HepG2 (cell line): Measurements from ENCODE around the gene CCDC117. TPM values are rescaled to one million over a fixed set of nuclear protein-coding genes. Genes with fewer than 3 reads are reported as not detected.

ENCODE experiments used
- ATAC-seq: fragments of 200-7000 bp; cut with Tn5 transposase; 3 replicates; pipeline ENCODE4 v1.9.1; 2020; ENCODE audit warnings: mild to moderate bottlenecking, moderate library complexity
- BruUV-seq: library from RNA; stranded (reverse); fragments of 400-500 nt; replicated peaks from 2 replicates; lab custom pipeline; 2021; lab: Mats Ljungman, UMichigan
- CTCF ChIA-PET: fragments of 300-600 bp; formaldehyde crosslinking; extraction: SDS; loops from one replicate; lab custom pipeline; 2021; ENCODE audit warnings: low total read pairs, inconsistent platforms, low intra/inter-chr PET ratio; lab: Yijun Ruan, JAX
- POLR2A ChIA-PET: fragments of 350-600 bp; sonication (Branson Sonifier 250); formaldehyde crosslinking; loops from one replicate; lab custom pipeline; 2020; ENCODE audit warnings: antibody characterized with exemption, inconsistent platforms; lab: Yijun Ruan, JAX
- DNase-seq: peaks from one replicate; pipeline ENCODE4 v3.0.0-alpha.2; 2015; ENCODE audit warnings: low spot score
- FAIRE-seq: peaks from 3 replicates; lab custom pipeline; 2011; peaks lifted over from hg19 to GRCh38; lab: Jason Lieb, UNC
- H2AFZ ChIP-seq: one replicate; pipeline ENCODE4 v1.6.1; 2011; ENCODE audit warnings: low read length, inconsistent platforms
- H3K27ac ChIP-seq: fragments of 300-600 bp; 3 replicates; pipeline ENCODE4 v1.8.0; 2011; ENCODE audit warnings: mixed run types, mild to moderate bottlenecking, mixed read lengths, low read length, inconsistent platforms; ENCODE audit not compliant: insufficient read depth; ENCODE audit errors: extremely low read length
- H3K27me3 ChIP-seq, 2 experiments: fragments of 200-600 bp in 1 of 2; 2 replicates in 1 of 2; 3 replicates in 1 of 2; pipeline versions ENCODE4 v1.6.0 to v1.8.0; 2011; ENCODE audit warnings: low read length in 2 of 2, mild to moderate bottlenecking in 2 of 2, moderate library complexity in 2 of 2, inconsistent platforms in 1 of 2; ENCODE audit not compliant: insufficient read depth in 2 of 2, control insufficient read depth in 1 of 2
- H3K36me3 ChIP-seq, 2 experiments: fragments of 200-600 bp in 1 of 2; replicated peaks in 1 of 2; 2 replicates in 1 of 2; 3 replicates in 1 of 2; pipeline versions ENCODE4 v1.5.1 to v1.8.0; 2011; ENCODE audit warnings: low read length in 2 of 2, inconsistent platforms in 1 of 2; ENCODE audit not compliant: insufficient read depth in 2 of 2, control insufficient read depth in 1 of 2
- H3K4me1 ChIP-seq: 2 replicates; pipeline ENCODE4 v1.5.1; 2012; ENCODE audit warnings: low read length, inconsistent platforms; ENCODE audit not compliant: insufficient read depth
- H3K4me2 ChIP-seq: 2 replicates; pipeline ENCODE4 v1.6.0; 2011; ENCODE audit warnings: low read depth, low read length, inconsistent platforms
- H3K4me3 ChIP-seq, 3 experiments: fragments of 200-600 bp in 1 of 3; sonication (generic), shearing (Covaris generic) in 1 of 3; replicated peaks in 1 of 3; 2 replicates each; pipeline ENCODE4 v1.5.1; 2011 to 2016; ENCODE audit warnings: low read length in 3 of 3, inconsistent platforms in 2 of 3, low read depth in 2 of 3, mild to moderate bottlenecking in 2 of 3, control low read depth in 1 of 3, mixed read lengths in 1 of 3; ENCODE audit not compliant: insufficient read depth in 1 of 3
- H3K79me2 ChIP-seq: one replicate; pipeline ENCODE4 v1.6.1; 2011; ENCODE audit warnings: low read length, inconsistent platforms; ENCODE audit not compliant: insufficient read depth
- H3K9ac ChIP-seq: 2 replicates; pipeline ENCODE4 v1.6.0; 2011; ENCODE audit warnings: mild to moderate bottlenecking, low read depth, low read length, inconsistent platforms; ENCODE audit not compliant: insufficient read depth
- H3K9me3 ChIP-seq: 2 replicates; pipeline ENCODE4 v1.5.1; 2012; ENCODE audit warnings: mild to moderate bottlenecking, low read length
- H4K20me1 ChIP-seq: 2 replicates; pipeline ENCODE4 v1.6.0; 2011; ENCODE audit warnings: inconsistent platforms, mild to moderate bottlenecking, low read length, moderate library complexity; ENCODE audit not compliant: insufficient read depth
- CERS6 ChIP-seq: sonication (generic); formaldehyde crosslinking; IDR thresholded peaks from 2 replicates; pipeline ENCODE4 v1.5.0; 2020; ENCODE audit warnings: missing genetic modification reagents
- DNMT3B ChIP-seq: conservative IDR thresholded peaks from 2 replicates; pipeline ENCODE4 v1.6.1; 2016; ENCODE audit warnings: missing biosample characterization, control low read depth
- ESRRA ChIP-seq: sonication (generic); formaldehyde crosslinking; IDR thresholded peaks from 2 replicates; pipeline ENCODE4 v1.5.1; 2020; ENCODE audit warnings: mild to moderate bottlenecking, low read depth, missing genetic modification reagents
- HIC2 ChIP-seq: sonication (generic); formaldehyde crosslinking; IDR thresholded peaks from 2 replicates; pipeline ENCODE4 v1.9.0; 2022; ENCODE audit warnings: low read depth, missing genetic modification reagents
- HNF4A ChIP-seq: sonication (generic); formaldehyde crosslinking; IDR thresholded peaks from 2 replicates; pipeline ENCODE4 v1.4.0; 2020; ENCODE audit warnings: missing genetic modification reagents
- IKZF4 ChIP-seq: sonication (generic); formaldehyde crosslinking; IDR thresholded peaks from 2 replicates; pipeline ENCODE4 v1.5.1; 2020; ENCODE audit warnings: borderline replicate concordance, mild to moderate bottlenecking, low read depth, missing genetic modification reagents; ENCODE audit errors: not compliant biosample characterization
- MEIS1 ChIP-seq: sonication (generic); formaldehyde crosslinking; IDR thresholded peaks from 2 replicates; pipeline ENCODE4 v1.9.0; 2021; ENCODE audit warnings: mild to moderate bottlenecking, missing genetic modification reagents, moderate library complexity, borderline replicate concordance
- POLR2G ChIP-seq: fragments of 200-400 bp; formaldehyde crosslinking; IDR thresholded peaks from 2 replicates; pipeline ENCODE4 v1.6.1; 2018; ENCODE audit warnings: mild to moderate bottlenecking, low read depth, low read length, moderate library complexity
- SETDB1 ChIP-seq: sonication (generic); formaldehyde crosslinking; IDR thresholded peaks from 2 replicates; pipeline ENCODE4 v1.5.1; 2020; ENCODE audit warnings: missing genetic modification reagents, mild to moderate bottlenecking, borderline replicate concordance
- ZC3H4 ChIP-seq: sonication (generic); formaldehyde crosslinking; IDR thresholded peaks from 2 replicates; pipeline ENCODE4 v1.4.0; 2020; ENCODE audit warnings: missing genetic modification reagents, borderline replicate concordance
- ZNF143 ChIP-seq: sonication (generic); formaldehyde crosslinking; IDR thresholded peaks from 2 replicates; pipeline ENCODE4 v1.4.0; 2020; ENCODE audit warnings: missing genetic modification reagents
- ZNF234 ChIP-seq: sonication (generic); formaldehyde crosslinking; conservative IDR thresholded peaks from 2 replicates; pipeline ENCODE4 v1.5.1; 2020; ENCODE audit warnings: mild to moderate bottlenecking, missing genetic modification reagents
- ZNF337 ChIP-seq: sonication (generic); formaldehyde crosslinking; IDR thresholded peaks from 2 replicates; pipeline ENCODE4 v1.5.1; 2020; ENCODE audit warnings: missing genetic modification reagents, low read depth, mild to moderate bottlenecking, borderline replicate concordance
- ZNF441 ChIP-seq: sonication (generic); formaldehyde crosslinking; IDR thresholded peaks from 2 replicates; pipeline ENCODE4 v1.7.0; 2021; ENCODE audit warnings: missing genetic modification reagents, borderline replicate concordance
- ZNF572 ChIP-seq: sonication (generic); formaldehyde crosslinking; IDR thresholded peaks from 2 replicates; pipeline ENCODE4 v1.5.1; 2020; ENCODE audit warnings: mild to moderate bottlenecking, missing genetic modification reagents
- ZNF749 ChIP-seq: sonication (generic); formaldehyde crosslinking; IDR thresholded peaks from 2 replicates; pipeline ENCODE4 v1.8.0; 2022; ENCODE audit warnings: mild to moderate bottlenecking, missing genetic modification reagents, moderate library complexity, borderline replicate concordance
- ZSCAN9 ChIP-seq: IDR thresholded peaks from 2 replicates; pipeline ENCODE4 v1.6.1; 2016; ENCODE audit warnings: borderline replicate concordance
- in situ Hi-C: cut with HindIII; loops from 2 replicates; pipeline ENCODE4 v1.10.0; 2017; ENCODE audit warnings: low pct_unique_long_range_greater_than_20kb; ENCODE audit not compliant: extremely low pct_ligation_motif_present
- intact Hi-C: fragments of 100-400 bp; cut with micrococcal nuclease; formaldehyde crosslinking; loops from one replicate; pipeline ENCODE4 v1.10.0; 2022; ENCODE audit not compliant: unreplicated experiment
- polyA plus RNA-seq, 8 experiments: library from polyadenylated mRNA; depleted of rRNA in 3 of 8; stranded (reverse) in 7 of 8; unstranded in 1 of 8; fragments of >200 nt; fragmentation: Illumina TruSeq in 4 of 8; extraction: Trizol in 4 of 8; gene quantifications; 2 replicates each; pipeline versions ENCODE4 v1.2.1 to v1.2.3, GENCODE V29; 2011 to 2016; ENCODE audit warnings: low read depth in 4 of 8, missing spikeins in 1 of 8, mixed read lengths in 1 of 8; ENCODE audit not compliant: insufficient read depth in 1 of 8
- total RNA-seq, 5 experiments: library from RNA; depleted of rRNA; stranded (reverse); fragments of >200 nt; fragmentation: Illumina TruSeq; extraction: Trizol; gene quantifications; 2 replicates each; pipeline ENCODE4 v1.2.3, GENCODE V29; 2016; ENCODE audit warnings: low read depth in 1 of 5
- TF ChIP-seq, protein P1 (sequence below): sonication (generic); formaldehyde crosslinking; IDR thresholded peaks from 2 replicates; pipeline ENCODE4 v1.5.0; 2020; ENCODE audit warnings: mild to moderate bottlenecking, missing genetic modification reagents
- TF ChIP-seq, protein P2 (sequence below): sonication (generic); formaldehyde crosslinking; IDR thresholded peaks from 2 replicates; pipeline ENCODE4 v1.4.0; 2020; ENCODE audit warnings: missing genetic modification reagents, borderline replicate concordance

CCDC117 gene
- total and polyA plus RNA-seq, 2 of the 13 experiments (the other 11 are each of a cell fraction or from before 2014, with no cell fraction given) = 12.6 to 34.2 TPM

GRCh38 chr22:28808716-28809355 lies 36.3 kb downstream of the CCDC117 start:
- H3K4me1 ChIP-seq = peaks cover 73% of the 10 kb centered on the region
- TF ChIP-seq ZNF749 (CRISPR knock-in tag) = peak; percentile 56; the same call in 1 of the 2 replicates
- peak; percentile 48; the same call in 1 of the 2 replicates for TF ChIP-seq POLR2G
- TF ChIP-seq ZNF337 (CRISPR knock-in tag) = no peak
- TF ChIP-seq, protein P1, sequence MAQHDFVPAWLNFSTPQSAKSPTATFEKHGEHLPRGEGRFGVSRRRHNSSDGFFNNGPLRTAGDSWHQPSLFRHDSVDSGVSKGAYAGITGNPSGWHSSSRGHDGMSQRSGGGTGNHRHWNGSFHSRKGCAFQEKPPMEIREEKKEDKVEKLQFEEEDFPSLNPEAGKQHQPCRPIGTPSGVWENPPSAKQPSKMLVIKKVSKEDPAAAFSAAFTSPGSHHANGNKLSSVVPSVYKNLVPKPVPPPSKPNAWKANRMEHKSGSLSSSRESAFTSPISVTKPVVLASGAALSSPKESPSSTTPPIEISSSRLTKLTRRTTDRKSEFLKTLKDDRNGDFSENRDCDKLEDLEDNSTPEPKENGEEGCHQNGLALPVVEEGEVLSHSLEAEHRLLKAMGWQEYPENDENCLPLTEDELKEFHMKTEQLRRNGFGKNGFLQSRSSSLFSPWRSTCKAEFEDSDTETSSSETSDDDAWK = no peak
- no peak for TF ChIP-seq DNMT3B (CRISPR knock-in tag)
- TF ChIP-seq CERS6 = no peak
- no peak for TF ChIP-seq ZNF234
- no peak for TF ChIP-seq MEIS1
- TF ChIP-seq ZSCAN9 = no peak; the same call in 1 of the 2 replicates
- TF ChIP-seq ZNF143 (CRISPR knock-in tag) = 0 out of 2 replicates have a peak, but pooled peaks have one; percentile 15
- TF ChIP-seq ZNF441 (CRISPR knock-in tag) = no peak
- TF ChIP-seq ZC3H4 = 0 out of 2 replicates have a peak, but pooled peaks have one; percentile 51
- peak; percentile 86 for TF ChIP-seq HNF4A (CRISPR knock-in tag)
- TF ChIP-seq SETDB1 (CRISPR knock-in tag) = no peak
- no peak for TF ChIP-seq IKZF4 (CRISPR knock-in tag)
- TF ChIP-seq, protein P2, sequence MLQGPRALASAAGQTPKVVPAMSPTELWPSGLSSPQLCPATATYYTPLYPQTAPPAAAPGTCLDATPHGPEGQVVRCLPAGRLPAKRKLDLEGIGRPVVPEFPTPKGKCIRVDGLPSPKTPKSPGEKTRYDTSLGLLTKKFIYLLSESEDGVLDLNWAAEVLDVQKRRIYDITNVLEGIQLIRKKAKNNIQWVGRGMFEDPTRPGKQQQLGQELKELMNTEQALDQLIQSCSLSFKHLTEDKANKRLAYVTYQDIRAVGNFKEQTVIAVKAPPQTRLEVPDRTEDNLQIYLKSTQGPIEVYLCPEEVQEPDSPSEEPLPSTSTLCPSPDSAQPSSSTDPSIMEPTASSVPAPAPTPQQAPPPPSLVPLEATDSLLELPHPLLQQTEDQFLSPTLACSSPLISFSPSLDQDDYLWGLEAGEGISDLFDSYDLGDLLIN (CRISPR knock-in tag) = no peak
- no peak for TF ChIP-seq ZNF572 (CRISPR knock-in tag)
- TF ChIP-seq HIC2 = peak; percentile 85
- no peak for TF ChIP-seq ESRRA

More at GRCh38 chr22:28808716-28809355, 36.3 kb downstream of the CCDC117 start:
- Histone ChIP-seq H4K20me1 (no peaks in the 10 kb centered on the region), H3K9me3 (no peaks in the 10 kb centered on the region), H3K4me2 (peak overlapping the region; percentile 48), H2AFZ (no peak overlapping the region), H3K9ac (peak overlapping the region; percentile 56), H3K36me3 (no peaks in the 10 kb centered on the region), H3K79me2 (peaks cover 3% of the 10 kb centered on the region), H3K27ac (peak overlapping the region; percentile 98), H3K4me3 (no peak overlapping the region; a peak in 1 of 6 replicates), H3K27me3 (no peaks in the 10 kb centered on the region)
- FAIRE-seq = peak; percentile 89
- no TSS peak for BruUV-seq
- in situ Hi-C loops = no loop called here
- peak; percentile 94 for DNase-seq
- intact Hi-C loops = loop anchor here (2.0 kb wide), 1 partner anchor 14 kb away; no protein-coding TSS in a partner anchor
- POLR2A ChIA-PET = interaction anchor here (1.1 to 18.2 kb wide), 7 partner anchors 10 to 74 kb away, joined by 3 to 945 read pairs (median 9); partner anchors contain the start of genes CCDC117 and XBP1
- CTCF ChIA-PET = interaction anchor here (1.4 kb wide), 1 partner anchor 21 kb away, joined by 4 read pairs; no protein-coding TSS in a partner anchor
- peak; percentile 50 for ATAC-seq
